ENCODE measurements around the gene RSRP1. TPM values are rescaled to one million over a fixed set of nuclear protein-coding genes. Genes with fewer than 3 reads are reported as not detected.

The RSRP1 gene
- total and polyA plus RNA-seq, 2 experiments from 2014 or later = 153 to 160 TPM

GRCh38 chr1:25220666-25221065 is 26.6 kb downstream of the RSRP1 start:
- no peaks in the 10 kb centered on the region for H3K9me3 ChIP-seq (ENCODE audit: low read depth)
- no peak overlapping the region for H2AFZ ChIP-seq
- no peak for TF ChIP-seq CTCF (IDR thresholded peaks at IDR 0.05; ENCODE audit: poor library complexity)
- TF ChIP-seq EZH2 (IDR thresholded peaks at IDR 0.05; ENCODE audit: borderline replicate concordance) = no peak
- TF ChIP-seq EZH2phosphoT487 (IDR thresholded peaks at IDR 0.05; ENCODE audit: low read depth, severe bottlenecking, unreplicated experiment) = no peak
- H3K4me1 ChIP-seq (ENCODE audit: insufficient read depth) = no peaks in the 10 kb centered on the region
- H3K27ac ChIP-seq = no peak overlapping the region
- no peaks in the 10 kb centered on the region for H3K79me2 ChIP-seq
- WGBS (ENCODE audit: low lambda C conversion rate, missing lambda C conversion rate) = 97% methylated on average over 3 of the region's 3 CpGs
- H3K4me3 ChIP-seq = no peak overlapping the region
- H3K9me2 ChIP-seq (replicated peaks; ENCODE audit: insufficient read depth) = no peaks in the 10 kb centered on the region
- DNase-seq (ENCODE audit: low spot score) = no peak
- no peak overlapping the region for H3K4me2 ChIP-seq
- H4K20me1 ChIP-seq (ENCODE audit: insufficient read depth, poor library complexity, severe bottlenecking) = no peaks in the 10 kb centered on the region
- no peaks in the 10 kb centered on the region for H3K27me3 ChIP-seq
- H3K36me3 ChIP-seq (replicated peaks; ENCODE audit: insufficient read depth, low read depth) = no peaks in the 10 kb centered on the region

- Histone ChIP-seq H3K36me3 (replicated peaks; ENCODE audit: insufficient read depth, low read depth) (no peaks in the 10 kb centered on the region), H3K4me2 (no peak overlapping the region), H4K20me1 (ENCODE audit: insufficient read depth, poor library complexity, severe bottlenecking) (no peaks in the 10 kb centered on the region), H3K27ac (no peak overlapping the region), H3K79me2 (no peaks in the 10 kb centered on the region), H3K4me1 (ENCODE audit: insufficient read depth) (no peaks in the 10 kb centered on the region), H3K9me3 (ENCODE audit: low read depth) (no peaks in the 10 kb centered on the region), H3K27me3 (no peaks in the 10 kb centered on the region), H2AFZ (no peak overlapping the region), H3K4me3 (no peak overlapping the region), H3K9me2 (replicated peaks; ENCODE audit: insufficient read depth) (no peaks in the 10 kb centered on the region)
- WGBS (ENCODE audit: low lambda C conversion rate, missing lambda C conversion rate) = 97% methylated on average over 9 of the region's 9 CpGs
- no peak for DNase-seq (ENCODE audit: low spot score)
- TF ChIP-seq CTCF (IDR thresholded peaks at IDR 0.05; ENCODE audit: poor library complexity) (no peak), EZH2phosphoT487 (IDR thresholded peaks at IDR 0.05; ENCODE audit: low read depth, severe bottlenecking, unreplicated experiment) (no peak), EZH2 (IDR thresholded peaks at IDR 0.05; ENCODE audit: borderline replicate concordance) (no peak)
Measured at GRCh38 chr1:25219661-25220251, 27.5 kb downstream of the RSRP1 start.

- no peak for TF ChIP-seq CTCF (IDR thresholded peaks at IDR 0.05; ENCODE audit: poor library complexity)
- no peak for TF ChIP-seq EZH2 (IDR thresholded peaks at IDR 0.05; ENCODE audit: borderline replicate concordance)
- no peak for TF ChIP-seq EZH2phosphoT487 (IDR thresholded peaks at IDR 0.05; ENCODE audit: low read depth, severe bottlenecking, unreplicated experiment)
- Histone ChIP-seq H3K4me2 (no peak overlapping the region), H3K36me3 (replicated peaks; ENCODE audit: insufficient read depth, low read depth) (no peaks in the 10 kb centered on the region), H4K20me1 (ENCODE audit: insufficient read depth, poor library complexity, severe bottlenecking) (no peaks in the 10 kb centered on the region), H3K9me3 (ENCODE audit: low read depth) (no peaks in the 10 kb centered on the region), H3K4me1 (ENCODE audit: insufficient read depth) (no peaks in the 10 kb centered on the region), H3K4me3 (no peak overlapping the region), H3K27me3 (no peaks in the 10 kb centered on the region), H3K27ac (no peak overlapping the region), H3K9me2 (replicated peaks; ENCODE audit: insufficient read depth) (no peaks in the 10 kb centered on the region), H3K79me2 (no peaks in the 10 kb centered on the region), H2AFZ (no peak overlapping the region)
- DNase-seq (ENCODE audit: low spot score) = no peak
- WGBS (ENCODE audit: low lambda C conversion rate, missing lambda C conversion rate) = 84% methylated on average over 8 of the region's 8 CpGs
Measured at GRCh38 chr1:25217598-25218232, 29.5 kb downstream of the RSRP1 start.

Data from hepatocyte (in vitro differentiated cells).